Measurements from ENCODE around the gene PLIN3. TPM values are rescaled to one million over a fixed set of nuclear protein-coding genes. Genes with fewer than 3 reads are reported as not detected.
A peak's percentile ranks its signal among the peaks of the same experiment; 100 is the strongest.

The PLIN3 gene
- total RNA-seq, 4 donors from 2014 or later = 18.5 to 66.3 (median 34.7) TPM

DNA sequence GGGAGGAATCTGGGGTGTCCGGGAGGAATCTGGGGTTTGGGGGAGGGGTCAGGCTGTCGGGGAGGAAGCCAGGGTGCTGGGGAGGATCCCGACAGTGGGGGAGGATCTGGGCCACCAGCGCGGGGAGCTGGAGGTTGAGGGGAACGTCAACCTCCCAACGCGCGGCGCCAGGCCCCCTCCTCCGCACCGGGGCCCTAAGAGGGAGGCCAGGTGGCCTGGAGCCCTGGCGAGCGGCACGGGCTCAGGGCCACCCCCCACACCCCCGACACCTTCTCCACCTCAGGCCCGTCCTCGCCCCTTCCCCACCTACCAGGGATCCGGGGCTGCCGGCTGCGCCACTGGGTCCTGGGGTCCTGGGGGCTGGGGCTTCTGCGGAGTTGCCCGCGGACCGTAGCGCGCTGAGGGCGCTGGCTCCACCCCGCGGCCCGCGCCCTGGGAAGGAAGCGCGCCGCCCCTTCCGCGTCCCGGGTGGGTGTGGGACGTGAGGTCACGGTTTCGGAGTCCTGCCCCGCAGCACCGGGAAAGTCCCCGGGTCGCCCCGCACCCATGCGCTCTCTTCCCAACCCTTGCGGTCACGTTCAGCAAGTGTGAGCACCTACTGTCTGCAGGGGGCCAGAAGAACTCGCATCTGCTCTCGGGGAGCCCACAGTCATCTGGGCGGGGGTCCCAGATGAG, 36.0 kb downstream of the PLIN3 start, which contains the start of gene TICAM1:
TICAM1 (minus strand) TSS at position 409 of the 675 bp plus-strand sequence. CDS start 13,335 bp downstream, outside the sequence.
- Histone ChIP-seq H3K4me1 (peaks cover 0 to 27% (median 9%) of the 10 kb centered on the region in 3 donors), H3K9me3 (no peaks in the 10 kb centered on the region), H3K27ac (peak within 1 kb of the TSS; percentile 73 to 95 (median 92)), H3K36me3 (no peaks in the 10 kb centered on the region), H3K27me3 (no peaks in the 10 kb centered on the region), H3K4me3 (peak within 1 kb of the TSS; percentile 66 to 93)
- TF ChIP-seq, protein P1, sequence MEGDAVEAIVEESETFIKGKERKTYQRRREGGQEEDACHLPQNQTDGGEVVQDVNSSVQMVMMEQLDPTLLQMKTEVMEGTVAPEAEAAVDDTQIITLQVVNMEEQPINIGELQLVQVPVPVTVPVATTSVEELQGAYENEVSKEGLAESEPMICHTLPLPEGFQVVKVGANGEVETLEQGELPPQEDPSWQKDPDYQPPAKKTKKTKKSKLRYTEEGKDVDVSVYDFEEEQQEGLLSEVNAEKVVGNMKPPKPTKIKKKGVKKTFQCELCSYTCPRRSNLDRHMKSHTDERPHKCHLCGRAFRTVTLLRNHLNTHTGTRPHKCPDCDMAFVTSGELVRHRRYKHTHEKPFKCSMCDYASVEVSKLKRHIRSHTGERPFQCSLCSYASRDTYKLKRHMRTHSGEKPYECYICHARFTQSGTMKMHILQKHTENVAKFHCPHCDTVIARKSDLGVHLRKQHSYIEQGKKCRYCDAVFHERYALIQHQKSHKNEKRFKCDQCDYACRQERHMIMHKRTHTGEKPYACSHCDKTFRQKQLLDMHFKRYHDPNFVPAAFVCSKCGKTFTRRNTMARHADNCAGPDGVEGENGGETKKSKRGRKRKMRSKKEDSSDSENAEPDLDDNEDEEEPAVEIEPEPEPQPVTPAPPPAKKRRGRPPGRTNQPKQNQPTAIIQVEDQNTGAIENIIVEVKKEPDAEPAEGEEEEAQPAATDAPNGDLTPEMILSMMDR (IDR thresholded peaks at IDR 0.05) = peak in 2 of 4 experiments; percentile 9 to 27
- TF ChIP-seq POLR2AphosphoS5 (IDR thresholded peaks at IDR 0.05) = peak; percentile 74
- TF ChIP-seq POLR2A (IDR thresholded peaks at IDR 0.05) = peak; percentile 76 to 79
- no peak for TF ChIP-seq EP300 (IDR thresholded peaks at IDR 0.05)
- WGBS, 2 donors (ENCODE audit: low coverage in 1 of 2) = 0% methylated on average over 2 to 7 of the region's 52 CpGs
- peak; percentile 95 for ATAC-seq

DNA sequence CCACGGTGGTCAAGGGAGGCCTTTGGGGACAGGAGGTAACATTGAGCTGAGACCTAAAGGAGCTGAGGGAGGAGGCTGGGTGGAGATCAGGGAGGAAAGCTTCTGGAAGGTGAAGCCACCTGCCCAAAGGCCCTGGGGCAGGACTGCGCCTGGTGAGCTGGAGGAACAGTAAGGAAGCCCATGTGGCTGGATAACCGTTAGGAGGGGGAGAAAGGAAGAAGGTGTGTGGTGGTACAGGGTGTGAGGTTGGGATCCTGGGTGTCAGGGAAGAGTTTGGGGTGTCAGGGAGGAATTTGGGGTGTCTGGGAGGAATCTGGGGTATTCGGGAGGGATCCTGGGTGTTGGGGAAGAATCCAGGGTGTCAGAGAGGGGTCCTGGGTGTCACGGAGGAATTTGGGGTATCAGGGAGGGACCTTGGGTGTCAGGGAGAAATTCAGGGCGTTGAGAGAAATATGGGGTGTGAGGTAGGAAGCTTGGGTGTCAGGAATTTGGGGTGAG, 36.6 kb downstream of the PLIN3 start:
- Histone ChIP-seq H3K4me1 (peaks cover 0 to 27% (median 9%) of the 10 kb centered on the region in 3 donors), H3K9me3 (no peaks in the 10 kb centered on the region), H3K4me3 (peak overlapping the region; percentile 66 to 93), H3K27ac (peak overlapping the region; percentile 73 to 95 (median 92)), H3K36me3 (no peaks in the 10 kb centered on the region), H3K27me3 (no peaks in the 10 kb centered on the region)
- 35 to 48% methylated on average over 3 to 6 of the region's 6 CpGs for WGBS, 2 donors (ENCODE audit: low coverage in 1 of 2)
- ATAC-seq = no peak
- no peak for TF ChIP-seq POLR2AphosphoS5 (IDR thresholded peaks at IDR 0.05)
- TF ChIP-seq, protein P1 (IDR thresholded peaks at IDR 0.05) = no peak
- TF ChIP-seq EP300 (IDR thresholded peaks at IDR 0.05) = no peak
- TF ChIP-seq POLR2A (IDR thresholded peaks at IDR 0.05) = no peak

DNA sequence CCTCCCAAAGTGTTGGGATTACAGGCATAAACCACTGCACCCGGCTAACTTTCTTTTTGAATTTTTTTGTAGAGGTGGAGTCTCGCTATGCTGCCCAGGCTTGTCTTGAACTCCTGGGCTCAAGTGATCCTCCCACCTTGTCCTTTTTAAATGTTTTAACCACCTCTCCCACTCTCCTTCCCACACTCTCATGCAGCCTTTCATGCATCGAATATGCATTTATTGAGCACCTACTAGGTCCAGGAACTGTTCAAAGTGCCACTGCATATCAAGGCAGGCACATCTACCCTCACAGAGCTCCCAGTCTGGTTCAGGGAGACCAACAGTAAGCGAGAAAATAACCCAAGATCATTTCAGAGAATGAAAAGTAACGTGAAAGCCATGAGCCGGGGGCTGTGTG, 37.1 kb downstream of the PLIN3 start:
- H3K4me3 ChIP-seq = peak overlapping the region in 1 of 2 donors; percentile 93
- ATAC-seq = no peak
- WGBS, 2 donors (ENCODE audit: low coverage in 1 of 2) = 74 to 100% methylated on average over 2 to 3 of the region's 6 CpGs

DNA sequence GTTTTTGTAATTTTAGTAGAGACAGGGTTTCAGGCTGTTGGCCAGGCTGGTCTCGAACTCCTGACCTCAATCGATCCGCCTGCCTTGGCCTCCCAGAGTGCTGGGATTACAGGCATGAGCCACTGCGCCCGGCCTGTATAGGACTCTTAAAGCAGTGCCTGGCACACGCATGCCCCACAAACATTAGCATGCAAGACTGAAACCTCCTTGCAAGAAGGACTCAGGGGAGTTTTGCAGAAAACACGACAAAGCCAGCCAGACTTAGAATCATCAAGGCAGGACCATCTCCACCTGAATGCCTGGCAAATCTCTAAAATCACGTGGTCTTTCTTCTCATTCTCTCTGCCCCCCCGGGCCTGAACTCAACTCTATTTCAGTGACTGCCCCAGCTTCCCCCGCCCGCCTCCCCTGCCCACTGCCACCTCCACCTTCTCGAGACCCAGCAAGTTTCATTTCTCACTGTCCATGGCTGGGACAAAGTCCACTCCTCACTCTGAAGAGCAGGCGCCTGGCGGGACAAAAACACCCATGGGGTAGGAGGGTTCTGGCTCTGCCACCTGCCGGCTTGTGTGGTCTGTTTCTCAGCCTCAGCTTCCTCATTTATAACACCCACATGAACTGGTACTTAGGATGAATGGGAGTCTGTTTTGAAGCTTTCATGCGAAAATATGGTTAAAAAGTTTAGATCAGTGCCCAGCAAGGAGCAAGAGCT, 38.3 kb downstream of the PLIN3 start:
- H3K27ac ChIP-seq = peak overlapping the region in 3 of 4 donors; percentile 29 to 90 (median 38)
- 28 to 40% methylated on average over 1 to 4 of the region's 16 CpGs for WGBS, 2 donors (ENCODE audit: low coverage in 1 of 2)

More for the DNA sequence above, 37.1 kb downstream of the PLIN3 start:
- no peaks in the 10 kb centered on the region for H3K9me3 ChIP-seq
- peaks cover 0 to 27% (median 9%) of the 10 kb centered on the region in 3 donors for H3K4me1 ChIP-seq
- peaks cover 0 to 3% of the 10 kb centered on the region in 2 donors for H3K36me3 ChIP-seq
- H3K27me3 ChIP-seq = no peaks in the 10 kb centered on the region
- H3K27ac ChIP-seq = peak overlapping the region in 3 of 4 donors; percentile 90 to 95 (median 93)
- no peak for TF ChIP-seq POLR2AphosphoS5 (IDR thresholded peaks at IDR 0.05)
- no peak for TF ChIP-seq EP300 (IDR thresholded peaks at IDR 0.05)
- TF ChIP-seq, protein P1 (IDR thresholded peaks at IDR 0.05) = no peak
- no peak for TF ChIP-seq POLR2A (IDR thresholded peaks at IDR 0.05)

More for the DNA sequence above, 38.3 kb downstream of the PLIN3 start:
- H3K27me3 ChIP-seq = no peaks in the 10 kb centered on the region
- TF ChIP-seq POLR2A (IDR thresholded peaks at IDR 0.05) (no peak), POLR2AphosphoS5 (IDR thresholded peaks at IDR 0.05) (no peak), EP300 (IDR thresholded peaks at IDR 0.05) (no peak)
- TF ChIP-seq, protein P1 (IDR thresholded peaks at IDR 0.05) = no peak
- H3K4me1 ChIP-seq = peaks cover 0 to 27% (median 9%) of the 10 kb centered on the region in 3 donors
- H3K9me3 ChIP-seq = no peaks in the 10 kb centered on the region
- peaks cover 0 to 5% of the 10 kb centered on the region in 2 donors for H3K36me3 ChIP-seq
- H3K4me3 ChIP-seq = no peak overlapping the region
- ATAC-seq = no peak

Data from gastroesophageal sphincter (tissue), 4 donors.